Activated CD8-positive, alpha-beta T cell treated with anti-CD3 and anti-CD28 coated beads, Interleukin-2, amount 10 ng/mL, durations not matched to agents 7 days and 5 days (primary cell): Measurements from ENCODE around the gene GDI2. TPM values are rescaled to one million over a fixed set of nuclear protein-coding genes. Genes with fewer than 3 reads are reported as not detected.

Experiments
- ATAC-seq: fragments of 150-1000 bp; cut with Tn5 transposase; one replicate; pipeline ENCODE4 v1.10.0; 2021; ENCODE audit warnings: moderate library complexity
- CTCF ChIA-PET: fragments of 350-600 bp; sonication (Branson Sonifier 250); formaldehyde crosslinking; loops from one replicate; lab custom pipeline; 2021; ENCODE audit warnings: antibody characterized with exemption; lab: Charles Lee
- POLR2A ChIA-PET: fragments of 350-600 bp; sonication (Branson Sonifier 250); formaldehyde crosslinking; loops from one replicate; lab custom pipeline; 2021; ENCODE audit warnings: antibody characterized with exemption; lab: Charles Lee
- DNase-seq: peaks from one replicate; pipeline ENCODE4 v3.0.0-alpha.2; 2020
- H3K27ac Mint-ChIP-seq: one replicate; pipeline ENCODE4 v1.8.0; 2021; ENCODE audit warnings: mild to moderate bottlenecking, mixed read lengths
- H3K27me3 Mint-ChIP-seq: one replicate; pipeline ENCODE4 v1.8.0; 2021; ENCODE audit warnings: low read depth, mixed read lengths
- H3K36me3 Mint-ChIP-seq: one replicate; pipeline ENCODE4 v1.8.0; 2021; ENCODE audit warnings: low read depth, mixed read lengths
- H3K4me1 Mint-ChIP-seq: one replicate; pipeline ENCODE4 v1.8.0; 2021; ENCODE audit warnings: low read depth, mixed read lengths
- H3K4me3 Mint-ChIP-seq: one replicate; pipeline ENCODE4 v1.8.0; 2021; ENCODE audit warnings: mild to moderate bottlenecking, mixed read lengths
- H3K9me3 Mint-ChIP-seq: one replicate; pipeline ENCODE4 v1.8.0; 2022; ENCODE audit warnings: mixed read lengths; ENCODE audit not compliant: insufficient read depth
- total RNA-seq, 2 experiments: library from RNA; stranded (reverse); gene quantifications; one replicate each; pipeline ENCODE4 v1.2.3, GENCODE V29; 2021

GDI2 gene
- total RNA-seq, 2 experiments from 2014 or later = 237 to 243 TPM

DNA sequence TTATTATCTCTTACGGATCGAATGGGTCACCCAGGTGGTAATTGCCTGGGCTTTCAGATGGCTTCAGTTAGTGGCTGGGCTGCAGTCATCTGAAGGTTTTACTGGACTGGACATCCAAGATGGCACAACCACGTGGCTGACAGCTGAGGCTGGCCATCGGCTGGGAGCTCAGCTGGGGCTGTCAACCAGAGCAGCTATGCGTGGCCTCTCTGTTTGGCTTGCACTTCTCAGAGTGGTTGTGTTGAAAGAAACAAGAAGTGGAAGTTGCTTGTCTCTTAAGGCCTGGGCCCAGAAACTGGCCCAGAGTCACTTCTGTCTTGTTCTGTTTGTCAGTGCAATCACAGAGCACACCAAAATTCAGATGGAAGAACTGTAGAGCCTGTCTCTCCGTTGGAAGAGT is 5.7 kb upstream of the GDI2 start:
- CTCF ChIA-PET = interaction anchor here (1.8 kb wide), 1 partner anchor 55 kb away, joined by 5 read pairs; no protein-coding TSS in a partner anchor
- DNase-seq (no peak), ATAC-seq (no peak)
- Mint-ChIP-seq H3K27ac (no peak overlapping the region), H3K27me3 (no peaks in the 10 kb centered on the region), H3K4me1 (peaks cover 42% of the 10 kb centered on the region), H3K36me3 (peaks cover 9% of the 10 kb centered on the region), H3K4me3 (no peak overlapping the region), H3K9me3 (no peaks in the 10 kb centered on the region)
- POLR2A ChIA-PET = interaction anchor here (0.6 to 1.3 kb wide), 3 partner anchors 12 to 76 kb away, joined by 3 to 4 read pairs (median 3); no protein-coding TSS in a partner anchor

DNA sequence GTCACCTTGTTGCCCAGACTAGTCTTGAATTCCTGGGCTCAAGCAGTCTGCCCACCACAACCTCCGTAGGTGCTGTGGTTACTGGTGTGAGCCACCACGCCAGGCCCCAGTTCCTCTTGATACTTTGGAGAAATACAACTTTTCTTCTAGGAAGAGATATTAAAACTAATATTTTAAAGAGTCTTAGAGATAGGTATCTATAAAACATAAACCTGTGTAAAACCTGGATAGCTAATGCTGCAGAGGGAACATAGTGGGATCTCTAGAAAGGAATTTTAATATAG is 4.8 kb upstream of the GDI2 start:
- peaks cover 42% of the 10 kb centered on the region for H3K4me1 Mint-ChIP-seq
- H3K4me3 Mint-ChIP-seq = no peak overlapping the region
- H3K27me3 Mint-ChIP-seq = no peaks in the 10 kb centered on the region
- CTCF ChIA-PET = interaction anchor here (0.7 kb wide), 1 partner anchor 9 kb away, joined by 3 read pairs; no protein-coding TSS in a partner anchor
- ATAC-seq = no peak
- H3K9me3 Mint-ChIP-seq = no peaks in the 10 kb centered on the region
- POLR2A ChIA-PET = interaction anchor here (0.6 to 1.3 kb wide), 2 partner anchors 13 to 134 kb away, joined by 4 read pairs; partner anchors contain the start of gene TASOR2
- no peak overlapping the region for H3K27ac Mint-ChIP-seq
- DNase-seq = no peak
- peaks cover 10% of the 10 kb centered on the region for H3K36me3 Mint-ChIP-seq

DNA sequence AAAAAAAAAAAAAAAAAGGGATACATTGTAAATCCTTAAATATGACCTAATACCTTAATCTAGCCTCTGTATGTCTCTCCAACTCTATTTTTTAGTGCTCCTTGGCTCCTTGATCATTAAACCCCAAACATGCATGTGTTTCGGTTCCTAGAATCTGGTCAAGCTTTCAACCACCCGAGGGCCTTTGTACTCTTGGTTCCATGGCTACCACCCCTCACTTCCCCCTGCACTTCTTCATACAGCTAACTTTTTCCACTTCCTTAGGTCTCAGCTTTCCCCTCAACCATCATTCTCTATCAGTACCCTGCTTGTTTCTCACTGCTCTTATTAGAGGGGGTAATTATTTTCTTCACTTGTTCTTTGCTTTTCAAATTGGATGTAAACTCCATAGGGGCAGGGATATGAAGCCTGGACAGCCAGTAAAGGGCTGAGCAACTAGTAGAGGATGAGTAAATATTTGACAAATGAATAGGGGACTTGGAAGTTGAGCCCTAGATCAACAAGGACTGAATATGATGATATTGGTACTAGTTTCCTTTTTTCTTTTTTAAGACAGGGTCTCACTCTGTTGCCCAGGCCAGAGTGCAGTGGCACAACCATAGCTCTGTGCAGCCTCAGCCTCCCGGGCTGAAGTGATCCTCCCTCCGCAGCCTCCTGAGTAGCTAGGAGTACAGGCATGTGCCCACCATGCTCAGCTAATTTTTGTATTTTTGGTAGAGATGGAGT is 4.3 kb upstream of the GDI2 start:
- ATAC-seq (no peak), DNase-seq (no peak)
- Mint-ChIP-seq H3K27ac (peak overlapping the region; percentile 11), H3K36me3 (peaks cover 10% of the 10 kb centered on the region), H3K4me3 (no peak overlapping the region), H3K9me3 (no peaks in the 10 kb centered on the region), H3K27me3 (no peaks in the 10 kb centered on the region), H3K4me1 (peaks cover 42% of the 10 kb centered on the region)
- POLR2A ChIA-PET = interaction anchor here (0.6 kb wide), 1 partner anchor 133 kb away, joined by 4 read pairs; the partner anchor contains the start of gene TASOR2
- CTCF ChIA-PET = interaction anchor here (0.7 kb wide), 1 partner anchor 9 kb away, joined by 3 read pairs; no protein-coding TSS in a partner anchor

DNA sequence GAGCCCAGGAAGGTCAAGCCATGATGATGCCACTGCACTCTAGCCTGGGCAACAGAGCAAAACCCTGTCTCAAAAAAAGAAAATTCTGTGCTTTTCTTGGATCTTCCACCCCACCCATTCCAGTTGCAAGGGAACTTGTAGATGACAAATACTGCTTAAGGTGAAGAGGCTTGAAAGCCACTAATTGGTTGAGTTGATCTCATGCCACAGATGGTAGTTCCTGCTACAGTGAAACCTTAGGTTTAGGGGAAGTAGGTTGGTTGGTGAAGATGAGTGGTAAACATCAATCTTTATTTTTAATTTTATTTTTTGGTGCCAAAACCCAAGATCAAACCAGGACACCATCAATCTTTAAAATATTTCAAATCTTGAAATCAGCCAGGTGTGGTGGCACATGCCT is 2.9 kb upstream of the GDI2 start:
- H3K36me3 Mint-ChIP-seq = peaks cover 15% of the 10 kb centered on the region
- H3K4me1 Mint-ChIP-seq = peaks cover 45% of the 10 kb centered on the region
- no peak overlapping the region for H3K4me3 Mint-ChIP-seq
- no peaks in the 10 kb centered on the region for H3K27me3 Mint-ChIP-seq
- ATAC-seq (no peak), DNase-seq (no peak)
- CTCF ChIA-PET = no interaction called here
- POLR2A ChIA-PET = no interaction called here
- no peaks in the 10 kb centered on the region for H3K9me3 Mint-ChIP-seq
- no peak overlapping the region for H3K27ac Mint-ChIP-seq

DNA sequence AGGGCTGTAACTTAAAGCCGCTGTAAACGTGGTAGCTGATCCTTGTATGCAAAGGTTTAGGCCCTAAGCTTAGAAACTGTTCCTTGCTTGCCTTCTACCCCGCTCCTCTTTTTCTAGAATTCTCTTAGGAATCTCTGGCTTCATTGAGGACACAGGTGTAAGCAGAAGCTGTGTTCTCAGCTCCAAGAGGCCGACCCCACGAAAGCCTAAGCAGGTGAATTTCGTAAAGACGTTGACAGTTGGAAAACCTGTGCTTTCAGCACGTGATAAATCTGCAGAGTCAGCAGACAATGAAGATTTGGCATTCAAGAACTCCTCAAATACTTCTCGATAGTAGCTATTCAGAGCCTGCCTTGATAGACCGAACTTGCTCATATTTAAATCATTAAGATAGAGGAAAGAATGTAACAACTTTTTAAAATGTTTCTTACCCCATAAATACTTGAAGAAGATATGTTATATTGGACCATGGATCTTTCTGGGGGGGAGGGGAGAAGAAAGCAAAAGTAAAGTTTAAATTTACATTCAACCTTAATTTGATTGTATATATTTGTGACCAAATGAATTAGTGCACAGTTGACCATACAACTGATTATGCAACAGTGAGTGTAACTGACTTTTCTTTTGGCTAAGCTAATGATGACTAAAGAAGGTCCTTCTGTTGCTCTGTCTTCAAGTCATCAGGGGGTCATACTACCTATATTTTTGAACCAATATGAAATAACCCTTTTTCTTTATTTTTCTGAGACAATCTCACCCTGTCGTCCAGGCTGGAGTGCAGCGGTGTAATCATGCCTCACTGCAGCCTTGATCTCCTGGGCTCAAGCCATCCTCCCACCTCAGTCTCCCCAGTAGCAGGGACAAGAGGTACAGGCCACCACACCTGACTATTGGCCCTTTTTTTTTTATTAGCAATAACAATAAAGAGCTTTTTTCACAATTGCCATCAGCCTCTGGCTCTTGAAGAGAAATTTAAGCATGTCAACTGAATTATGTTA is 1.2 kb upstream of the GDI2 start:
- ChIA-PET POLR2A (interaction anchor here (0.7 to 2.4 kb wide), 18 partner anchors 8 to 275 kb away, joined by 3 to 14 read pairs (median 4); partner anchors contain the start of genes ANKRD16, FBH1 and IL15RA), CTCF (interaction anchor here (0.7 to 1.6 kb wide), 5 partner anchors 60 to 272 kb away, joined by 3 to 4 read pairs (median 3); partner anchors contain the start of genes ANKRD16 and FBH1)
- DNase-seq (no peak), ATAC-seq (no peak)
- Mint-ChIP-seq H3K9me3 (no peaks in the 10 kb centered on the region), H3K4me1 (peaks cover 56% of the 10 kb centered on the region), H3K36me3 (peaks cover 22% of the 10 kb centered on the region), H3K27me3 (no peaks in the 10 kb centered on the region), H3K27ac (peak overlapping the region; percentile 93), H3K4me3 (peak overlapping the region; percentile 86)

DNA sequence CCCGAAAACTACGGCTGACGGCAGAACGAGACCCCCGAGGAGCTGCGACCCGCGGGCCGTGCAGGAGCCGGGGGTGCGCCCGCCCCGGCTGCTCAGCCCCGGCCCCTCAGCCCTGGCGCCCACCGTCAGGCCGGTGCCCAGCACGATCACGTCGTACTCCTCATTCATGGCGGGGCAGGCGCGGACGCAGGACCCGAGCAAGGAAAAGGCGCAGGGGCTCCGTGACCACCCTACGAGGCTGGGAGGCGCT is 218 bp downstream of the GDI2 start:
- Mint-ChIP-seq H3K9me3 (no peaks in the 10 kb centered on the region), H3K27ac (peak overlapping the region; percentile 94), H3K4me1 (peaks cover 63% of the 10 kb centered on the region), H3K36me3 (peaks cover 30% of the 10 kb centered on the region), H3K4me3 (peak overlapping the region; percentile 86), H3K27me3 (no peaks in the 10 kb centered on the region)
- DNase-seq (no peak), ATAC-seq (peak; percentile 43)
- ChIA-PET CTCF (interaction anchor here (0.6 to 1.1 kb wide), 2 partner anchors 61 to 164 kb away, joined by 3 read pairs; no protein-coding TSS in a partner anchor), POLR2A (interaction anchor here (0.6 to 2.4 kb wide), 19 partner anchors 8 to 277 kb away, joined by 3 to 14 read pairs (median 5); partner anchors contain the start of genes ANKRD16, FBH1, IL15RA and TASOR2)

DNA sequence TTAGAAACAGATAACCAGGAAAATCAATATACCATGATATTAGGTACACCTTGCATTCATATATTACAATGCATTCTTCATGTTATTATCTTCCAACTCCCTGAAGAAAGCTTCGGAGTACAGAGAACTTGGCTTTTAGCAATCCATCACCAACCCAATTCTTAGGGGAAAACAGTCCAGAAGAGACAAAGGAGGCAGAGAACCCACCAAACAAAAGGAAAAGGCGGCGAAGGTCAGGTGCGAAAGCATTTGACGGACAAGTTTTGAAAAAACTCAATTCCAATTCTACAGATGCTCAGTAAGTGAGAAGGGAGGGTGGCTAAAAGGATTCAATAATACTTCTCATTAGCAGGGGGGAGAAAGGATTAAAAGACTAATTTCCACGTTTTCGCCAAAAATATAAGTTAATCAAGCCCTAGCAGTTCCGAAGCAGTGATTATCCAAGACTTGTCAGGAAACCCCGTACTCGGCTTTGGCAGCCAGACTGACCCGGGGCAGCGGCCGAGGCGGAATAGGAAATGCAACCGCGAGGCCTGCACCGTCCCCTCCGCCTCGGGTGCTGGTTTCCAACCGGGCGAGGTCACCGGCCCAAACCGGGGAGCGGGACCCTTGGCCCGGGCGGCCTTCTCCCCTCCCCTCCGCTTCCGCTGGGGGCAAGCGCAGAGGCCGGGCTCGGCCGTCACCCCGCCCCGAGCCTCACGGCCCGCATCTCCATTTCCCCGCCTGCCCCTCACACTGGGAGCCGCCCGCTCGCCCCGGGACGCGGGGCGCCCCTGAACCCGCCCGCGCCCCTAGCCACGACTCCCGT is 747 bp downstream of the GDI2 start:
- DNase-seq (peak; percentile 54), ATAC-seq (peak; percentile 41)
- ChIA-PET POLR2A (interaction anchor here (1.0 to 2.4 kb wide), 8 partner anchors 9 to 128 kb away, joined by 4 to 14 read pairs (median 6); partner anchors contain the start of genes ANKRD16, FBH1 and TASOR2), CTCF (no interaction called here)
- H3K4me3 Mint-ChIP-seq = peak overlapping the region; percentile 86
- no peaks in the 10 kb centered on the region for H3K27me3 Mint-ChIP-seq
- H3K27ac Mint-ChIP-seq = peak overlapping the region; percentile 66
- no peaks in the 10 kb centered on the region for H3K9me3 Mint-ChIP-seq
- H3K36me3 Mint-ChIP-seq = peaks cover 32% of the 10 kb centered on the region
- peaks cover 61% of the 10 kb centered on the region for H3K4me1 Mint-ChIP-seq

DNA sequence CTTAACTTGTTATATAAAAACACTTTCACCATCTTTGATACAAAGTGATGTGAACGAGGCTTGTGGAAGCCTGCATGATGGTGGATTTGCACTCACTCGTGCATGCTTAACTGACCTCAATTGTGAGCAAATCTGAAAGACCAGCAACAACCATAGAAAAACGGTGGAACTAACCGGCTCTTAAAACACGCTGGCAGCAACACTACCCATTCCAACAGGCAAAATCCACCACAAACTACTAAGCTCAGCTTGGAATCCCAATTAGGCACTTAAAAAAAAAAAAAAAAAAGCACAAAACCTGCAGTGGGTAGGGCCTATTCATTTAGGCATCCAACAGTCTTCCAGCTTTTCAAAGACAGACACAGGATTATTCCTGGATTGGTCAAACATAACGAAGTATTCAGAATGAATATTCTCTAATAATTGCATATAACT is 1.8 kb downstream of the GDI2 start:
- POLR2A ChIA-PET = interaction anchor here (1.0 to 1.3 kb wide), 2 partner anchors 35 to 77 kb away, joined by 3 to 6 read pairs; no protein-coding TSS in a partner anchor
- Mint-ChIP-seq H3K27me3 (no peaks in the 10 kb centered on the region), H3K4me1 (peaks cover 61% of the 10 kb centered on the region), H3K36me3 (peaks cover 38% of the 10 kb centered on the region), H3K27ac (no peak overlapping the region), H3K4me3 (peak overlapping the region; percentile 86), H3K9me3 (no peaks in the 10 kb centered on the region)
- CTCF ChIA-PET = interaction anchor here (1.1 kb wide), 1 partner anchor 78 kb away, joined by 3 read pairs; the partner anchor contains the start of genes ANKRD16 and FBH1
- ATAC-seq (no peak), DNase-seq (no peak)

DNA sequence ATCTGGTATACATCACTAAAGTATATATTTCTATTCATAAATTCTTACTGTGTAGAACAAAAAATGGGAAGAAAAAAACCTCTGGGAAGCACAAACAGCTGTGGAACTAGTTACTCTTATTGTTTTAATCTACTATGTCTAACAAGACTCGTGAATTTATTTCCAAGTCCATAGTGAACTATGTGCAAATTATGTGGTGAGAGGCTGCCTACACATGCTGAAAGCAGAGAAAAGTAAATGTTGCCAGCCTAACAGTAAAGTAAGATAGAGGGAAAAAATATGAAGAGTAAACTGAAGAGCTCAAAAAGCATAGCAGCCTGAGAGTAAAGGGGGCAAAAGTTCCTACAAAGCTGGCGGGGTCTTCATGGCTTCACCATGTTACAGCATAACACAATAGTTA is 3.0 kb downstream of the GDI2 start:
- CTCF ChIA-PET = interaction anchor here (0.6 to 2.0 kb wide), 7 partner anchors 16 to 180 kb away, joined by 3 to 5 read pairs (median 3); partner anchors contain the start of genes ANKRD16 and FBH1
- POLR2A ChIA-PET = interaction anchor here (0.8 to 1.6 kb wide), 4 partner anchors 23 to 117 kb away, joined by 3 to 7 read pairs (median 3); no protein-coding TSS in a partner anchor
- DNase-seq = no peak
- no peaks in the 10 kb centered on the region for H3K27me3 Mint-ChIP-seq
- peaks cover 57% of the 10 kb centered on the region for H3K4me1 Mint-ChIP-seq
- peaks cover 48% of the 10 kb centered on the region for H3K36me3 Mint-ChIP-seq
- peak overlapping the region; percentile 86 for H3K4me3 Mint-ChIP-seq
- H3K27ac Mint-ChIP-seq = no peak overlapping the region
- ATAC-seq = no peak
- no peaks in the 10 kb centered on the region for H3K9me3 Mint-ChIP-seq

DNA sequence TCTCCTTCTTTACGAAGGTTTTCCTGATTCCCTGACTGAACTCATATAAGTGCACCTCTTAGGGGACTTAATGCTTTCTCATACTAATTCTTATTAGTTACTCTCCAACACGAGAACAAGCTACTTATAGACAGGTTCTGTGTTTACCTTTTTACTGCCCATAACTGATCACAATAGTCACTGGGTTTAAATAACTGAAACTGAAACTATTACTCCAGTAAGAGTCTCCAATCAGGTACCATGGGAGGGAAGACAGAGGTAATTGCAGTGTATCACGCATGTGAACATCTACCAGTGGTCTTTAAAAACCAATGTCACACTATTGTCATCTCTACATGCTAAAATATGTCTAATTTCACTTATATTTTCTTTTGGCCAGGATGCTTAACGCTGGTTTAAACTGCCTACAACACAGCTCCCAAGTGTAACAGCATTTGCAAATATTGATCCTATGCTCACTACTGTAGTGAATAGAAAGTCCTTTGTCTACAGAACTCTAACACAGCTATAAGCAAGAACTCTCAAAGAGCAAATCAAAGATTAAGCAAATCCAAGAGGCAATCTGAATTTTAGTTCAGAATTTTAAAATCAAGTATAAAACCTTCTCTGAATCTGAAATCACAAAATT is 3.6 kb downstream of the GDI2 start:
- Mint-ChIP-seq H3K27ac (peak overlapping the region; percentile 11), H3K9me3 (no peaks in the 10 kb centered on the region), H3K27me3 (no peaks in the 10 kb centered on the region), H3K4me1 (peaks cover 52% of the 10 kb centered on the region), H3K36me3 (peaks cover 47% of the 10 kb centered on the region), H3K4me3 (peak overlapping the region; percentile 86)
- POLR2A ChIA-PET = interaction anchor here (0.9 to 1.6 kb wide), 4 partner anchors 11 to 117 kb away, joined by 3 to 7 read pairs (median 3); no protein-coding TSS in a partner anchor
- CTCF ChIA-PET = interaction anchor here (0.7 to 2.0 kb wide), 5 partner anchors 15 to 180 kb away, joined by 3 to 5 read pairs (median 3); no protein-coding TSS in a partner anchor
- ATAC-seq = no peak
- no peak for DNase-seq
